ENCODE results near the gene GPC6.

DNA sequence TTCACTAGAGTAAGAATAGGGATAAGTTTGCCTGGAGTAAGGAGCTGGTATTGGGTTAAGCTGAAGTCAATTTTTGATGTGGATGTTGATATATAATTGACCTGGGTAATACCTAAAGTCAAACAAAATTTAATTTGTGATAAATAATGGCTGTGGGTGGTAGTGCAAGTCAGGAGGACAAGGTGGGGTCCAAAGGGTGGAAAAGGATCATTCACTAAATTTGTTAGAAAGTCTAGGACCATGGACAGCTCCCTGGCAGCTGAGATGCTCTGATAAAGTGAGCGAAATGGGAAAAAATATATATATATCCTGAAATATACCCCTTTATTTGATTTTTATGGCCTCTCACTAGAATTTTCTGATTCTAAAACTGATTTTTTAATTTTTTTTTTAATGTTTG, 463.5 kb downstream of the GPC6 start:
- no peak for TF ChIP-seq POLR2A (IDR thresholded peaks at IDR 0.05)
- TF ChIP-seq, protein P1, sequence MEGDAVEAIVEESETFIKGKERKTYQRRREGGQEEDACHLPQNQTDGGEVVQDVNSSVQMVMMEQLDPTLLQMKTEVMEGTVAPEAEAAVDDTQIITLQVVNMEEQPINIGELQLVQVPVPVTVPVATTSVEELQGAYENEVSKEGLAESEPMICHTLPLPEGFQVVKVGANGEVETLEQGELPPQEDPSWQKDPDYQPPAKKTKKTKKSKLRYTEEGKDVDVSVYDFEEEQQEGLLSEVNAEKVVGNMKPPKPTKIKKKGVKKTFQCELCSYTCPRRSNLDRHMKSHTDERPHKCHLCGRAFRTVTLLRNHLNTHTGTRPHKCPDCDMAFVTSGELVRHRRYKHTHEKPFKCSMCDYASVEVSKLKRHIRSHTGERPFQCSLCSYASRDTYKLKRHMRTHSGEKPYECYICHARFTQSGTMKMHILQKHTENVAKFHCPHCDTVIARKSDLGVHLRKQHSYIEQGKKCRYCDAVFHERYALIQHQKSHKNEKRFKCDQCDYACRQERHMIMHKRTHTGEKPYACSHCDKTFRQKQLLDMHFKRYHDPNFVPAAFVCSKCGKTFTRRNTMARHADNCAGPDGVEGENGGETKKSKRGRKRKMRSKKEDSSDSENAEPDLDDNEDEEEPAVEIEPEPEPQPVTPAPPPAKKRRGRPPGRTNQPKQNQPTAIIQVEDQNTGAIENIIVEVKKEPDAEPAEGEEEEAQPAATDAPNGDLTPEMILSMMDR (IDR thresholded peaks at IDR 0.05) = no peak
- no peak for TF ChIP-seq POLR2AphosphoS5 (IDR thresholded peaks at IDR 0.05)
